NCI-H1105 (cell line): ENCODE data around the gene RNF114.
"Not testable (repeated sequence)": the region's sequence is repeated elsewhere in the genome, so short reads cannot be mapped to it uniquely, and the experiment has no call there.

Source experiments
- DNase-seq: peaks from one replicate; lab custom pipeline; 2025; lab: John Stamatoyannopoulos, UW

RNF114 gene

DNA sequence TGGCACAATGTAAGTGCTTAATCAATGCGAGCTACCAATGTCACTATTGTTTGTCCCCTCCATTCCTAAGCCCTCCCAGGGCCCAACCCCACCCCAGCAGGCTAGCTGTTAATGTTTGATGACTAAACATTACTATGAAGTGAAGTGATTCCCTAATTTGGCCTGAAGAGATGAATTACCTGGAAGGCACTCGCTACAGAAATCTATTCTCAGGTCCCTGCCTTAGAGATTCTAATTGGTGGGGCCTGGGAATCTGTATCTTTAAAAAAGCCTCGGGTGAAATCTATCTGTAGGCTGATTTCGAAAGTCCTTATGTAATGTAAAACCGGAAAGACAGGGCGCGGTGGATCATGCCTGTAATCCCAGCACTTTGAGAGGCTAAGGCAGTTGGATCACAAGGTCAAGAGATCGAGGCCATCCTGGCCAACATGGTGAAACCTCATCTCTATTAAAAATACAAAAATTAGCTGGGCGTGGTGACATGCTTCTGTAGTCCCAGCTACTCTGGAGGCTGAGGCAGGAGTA is 29.6 kb downstream of the RNF114 start:
- no peak for DNase-seq

DNA sequence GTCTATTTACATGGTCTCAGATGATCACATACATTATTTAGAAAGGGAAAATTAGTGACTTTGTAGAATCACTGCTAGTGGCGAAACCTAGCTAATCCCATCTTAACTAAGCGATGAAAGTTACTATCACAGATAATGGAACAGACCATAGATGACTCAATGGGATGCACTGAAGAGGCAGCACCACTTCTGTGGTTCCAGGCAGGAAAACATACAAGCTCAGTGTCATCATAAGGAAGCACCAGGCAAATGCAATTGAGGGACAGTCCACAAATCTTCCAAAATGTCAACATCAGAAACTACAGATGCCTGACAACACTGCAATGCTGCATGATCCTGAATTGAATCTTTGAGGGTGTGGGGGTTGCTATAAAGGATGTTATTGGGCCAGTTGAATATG is 30.7 kb downstream of the RNF114 start:
- DNase-seq, result no peak

DNA sequence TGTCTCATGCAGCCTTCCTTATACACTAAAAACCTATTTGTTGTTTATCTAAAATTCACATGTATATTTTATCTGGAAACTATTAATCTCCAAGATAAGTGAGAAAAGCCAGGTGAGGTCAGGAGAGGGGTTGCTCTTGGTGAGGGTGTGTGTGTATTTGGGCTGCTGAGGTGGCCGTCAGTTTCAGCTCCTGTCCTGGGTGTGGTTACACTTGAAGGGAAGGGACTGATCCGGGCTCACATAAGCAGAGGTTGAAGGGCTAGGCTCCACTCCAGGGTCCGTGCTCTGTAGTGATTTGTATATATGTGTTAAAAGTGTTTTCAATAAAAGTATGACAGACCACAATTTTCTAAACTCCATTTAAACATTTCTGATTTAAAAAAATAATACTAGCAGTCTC is 33.0 kb downstream of the RNF114 start:
- no peak for DNase-seq

DNA sequence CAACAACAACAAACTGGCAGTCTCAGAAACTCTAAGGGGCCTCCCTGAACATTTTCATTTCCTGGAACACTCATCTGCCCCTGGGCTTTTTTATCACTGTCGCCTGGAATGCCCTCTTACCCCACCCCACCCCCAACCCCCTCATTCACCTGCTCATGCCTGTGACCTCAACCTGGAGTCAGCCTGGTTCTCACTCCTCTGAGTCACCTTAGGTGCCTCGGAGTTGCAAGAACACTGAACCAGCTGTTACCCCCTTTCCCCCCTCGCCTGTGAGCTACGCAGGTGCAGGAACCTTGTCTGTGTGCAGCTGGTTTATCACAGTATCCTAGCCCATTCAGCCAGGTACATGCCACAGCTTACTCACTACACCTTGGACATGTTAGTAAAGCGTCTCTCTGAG is 33.7 kb downstream of the RNF114 start:
- no peak for DNase-seq

DNA sequence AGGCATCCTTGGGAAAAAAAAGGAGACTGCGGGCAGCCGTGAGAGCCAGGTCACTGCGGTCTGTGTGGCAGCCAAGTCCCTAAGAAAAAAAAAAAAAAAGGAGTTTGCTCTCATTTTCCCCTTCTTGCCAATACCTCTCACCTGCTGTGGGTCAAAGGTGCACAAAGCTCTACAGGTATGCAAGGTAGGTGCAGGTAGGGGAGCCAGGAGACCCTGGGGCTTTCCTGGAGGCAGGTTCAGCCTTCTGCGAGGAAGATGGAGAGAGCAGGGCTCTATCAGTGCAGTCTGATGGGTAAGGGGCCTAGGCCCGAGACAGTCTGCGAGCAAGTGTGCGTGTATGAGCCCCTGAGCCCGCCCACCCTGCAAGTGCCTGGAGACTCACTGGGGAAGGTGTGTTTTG is 34.3 kb downstream of the RNF114 start:
- DNase-seq, result no peak

DNA sequence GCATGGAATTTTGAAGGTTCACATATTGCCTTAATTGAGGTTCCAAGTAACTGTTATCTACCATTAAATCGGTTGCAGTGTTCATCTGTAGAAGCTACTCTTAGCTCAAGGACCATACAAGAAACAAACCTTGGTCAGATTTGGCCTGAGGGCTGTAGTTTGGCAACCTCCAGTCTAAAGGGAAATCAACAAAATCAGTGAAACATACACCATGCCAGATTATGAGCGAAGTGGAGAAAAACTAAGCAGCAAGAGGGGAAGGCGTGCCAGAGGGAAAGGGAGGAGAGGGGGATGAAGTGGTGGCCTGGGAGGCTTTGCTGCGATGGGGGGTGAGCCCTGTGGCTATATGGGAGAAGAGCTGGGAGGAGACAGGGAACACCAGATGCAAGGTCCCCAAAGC is 37.8 kb downstream of the RNF114 start:
- DNase-seq, result no peak

DNA sequence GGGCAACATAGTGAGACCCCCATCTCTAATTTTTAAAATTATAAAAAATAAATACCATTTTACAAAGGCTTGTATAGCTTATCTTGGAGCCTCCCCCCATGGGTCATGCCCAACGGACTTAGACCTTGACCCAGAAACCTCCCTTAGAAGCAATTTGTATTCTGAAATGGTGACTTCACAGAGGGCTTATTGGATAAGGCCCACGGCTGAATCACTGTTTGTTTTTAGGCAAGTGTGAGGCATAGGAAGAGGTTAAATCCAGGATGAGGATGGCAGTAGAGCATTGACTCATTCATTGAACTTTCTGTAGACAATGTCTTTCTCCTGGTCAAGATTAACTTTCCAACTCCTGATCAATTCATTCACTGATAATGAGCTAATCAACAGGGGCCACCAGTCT is 40.3 kb downstream of the RNF114 start:
- no peak for DNase-seq

DNA sequence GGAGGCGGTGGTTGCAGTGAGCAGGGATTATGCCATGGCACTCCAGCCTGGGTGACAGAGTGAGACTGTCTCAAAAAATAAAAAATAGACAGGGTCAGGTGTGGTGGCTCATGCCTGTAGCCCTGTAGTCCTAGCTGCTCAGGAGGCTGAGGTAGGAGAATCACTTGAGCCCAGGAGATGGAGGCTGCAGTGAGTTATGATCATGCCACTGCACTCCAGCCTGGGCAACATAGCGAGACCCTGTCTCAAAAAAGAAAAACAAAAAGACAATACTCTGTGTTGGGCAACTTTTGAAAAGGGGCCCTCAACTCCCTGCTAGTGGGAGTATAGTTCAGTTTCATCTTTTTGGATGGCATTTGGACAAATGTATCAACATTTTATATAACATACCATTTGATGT is 41.5 kb downstream of the RNF114 start:
- DNase-seq, result not testable (repeated sequence)

DNA sequence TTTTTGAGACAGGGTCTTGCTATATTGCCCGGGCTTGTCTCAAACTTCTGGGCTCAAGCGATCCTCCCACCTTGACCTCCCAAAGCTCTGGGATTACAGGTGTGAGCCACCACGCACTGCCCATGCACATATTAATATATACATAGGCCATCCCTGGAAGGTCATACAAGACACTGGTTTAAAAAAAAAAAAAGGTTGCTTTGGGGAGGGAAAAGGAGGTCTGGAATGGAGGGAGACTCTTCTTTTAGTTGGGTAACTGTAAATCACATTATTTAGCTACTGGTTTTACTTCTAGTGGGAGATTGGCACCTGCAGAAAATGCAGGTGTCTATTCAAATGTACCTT is 42.5 kb downstream of the RNF114 start:
- no peak for DNase-seq

DNA sequence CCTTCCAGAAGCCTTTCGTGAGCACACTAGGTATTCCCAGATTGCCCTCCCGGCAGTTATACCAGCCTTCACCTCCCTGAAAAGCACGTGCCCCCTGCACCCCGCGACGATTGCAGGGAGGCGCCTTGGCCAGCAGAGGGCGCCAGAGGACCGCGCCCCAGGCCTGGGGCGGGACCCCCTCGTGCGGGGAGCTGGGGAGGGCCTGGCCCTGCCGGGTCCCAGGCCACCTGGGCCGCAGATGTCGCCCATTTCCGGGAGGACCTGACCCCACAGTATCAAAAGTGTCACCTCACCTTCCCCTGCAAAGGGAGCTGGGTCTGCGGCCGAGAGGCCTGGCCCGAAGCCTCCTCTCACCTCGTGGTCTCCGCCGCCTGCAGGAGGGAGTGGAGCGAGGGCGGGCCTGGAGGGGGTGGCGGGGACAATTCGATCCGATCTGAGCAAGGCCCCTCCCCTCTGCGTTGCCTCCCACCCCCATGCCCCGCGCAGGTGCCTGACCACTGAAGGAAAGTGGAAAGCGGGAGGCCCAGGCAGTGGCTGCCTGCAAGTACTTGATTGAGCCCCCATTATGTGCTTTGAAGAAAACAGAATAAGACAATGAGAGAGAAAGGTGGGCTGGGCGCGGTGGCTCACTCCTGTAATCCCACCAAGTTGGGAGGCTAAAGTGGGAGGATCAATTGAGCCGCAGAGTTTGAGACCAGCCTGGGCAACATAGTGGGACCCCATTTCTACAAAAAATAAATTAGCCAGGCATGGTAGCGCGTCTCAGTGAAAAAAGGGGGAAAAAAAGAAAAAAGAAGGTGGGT is 43.0 kb downstream of the RNF114 start:
- peak; percentile 39 for DNase-seq

DNA sequence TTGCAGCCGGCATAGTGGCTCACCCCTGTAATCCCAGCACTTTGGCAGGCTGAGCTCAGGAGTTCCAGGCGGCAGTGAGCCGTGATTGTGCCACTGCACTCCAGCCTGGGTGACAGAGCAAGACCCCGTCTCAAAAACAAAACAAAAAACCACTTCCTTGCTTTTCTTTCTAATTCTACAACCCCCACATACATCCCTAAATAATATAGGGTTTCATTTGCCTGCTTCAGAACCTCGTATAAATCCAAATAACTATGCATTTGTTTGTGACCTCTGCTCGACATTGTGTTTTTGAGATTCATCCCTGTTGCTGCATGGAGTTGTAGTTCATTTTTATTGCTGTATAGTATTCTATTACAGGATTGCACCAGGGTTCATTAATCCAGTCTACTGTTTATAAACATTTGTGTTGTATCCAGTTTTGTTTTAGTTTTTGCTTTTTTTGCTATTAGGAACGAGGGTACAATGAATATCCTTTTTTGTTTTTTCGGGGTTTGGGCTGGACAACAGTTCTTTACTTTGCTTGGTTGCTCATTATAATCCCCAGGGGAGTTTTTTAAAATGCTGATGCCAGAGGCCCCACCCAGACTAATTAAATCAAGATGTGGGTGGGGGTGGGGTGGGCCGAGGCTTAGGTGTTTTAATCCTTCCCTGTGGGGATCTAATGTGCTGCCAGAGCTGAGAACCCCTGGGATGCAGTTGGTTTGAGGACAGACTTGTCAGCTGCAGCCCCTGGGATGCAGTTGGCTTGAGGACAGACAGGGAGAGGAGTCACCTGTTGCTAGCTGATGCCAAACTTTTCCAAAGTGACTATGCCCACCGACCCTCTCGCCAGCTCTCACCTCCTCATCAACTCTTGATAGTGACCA is 44.2 kb downstream of the RNF114 start:
- no peak for DNase-seq

DNA sequence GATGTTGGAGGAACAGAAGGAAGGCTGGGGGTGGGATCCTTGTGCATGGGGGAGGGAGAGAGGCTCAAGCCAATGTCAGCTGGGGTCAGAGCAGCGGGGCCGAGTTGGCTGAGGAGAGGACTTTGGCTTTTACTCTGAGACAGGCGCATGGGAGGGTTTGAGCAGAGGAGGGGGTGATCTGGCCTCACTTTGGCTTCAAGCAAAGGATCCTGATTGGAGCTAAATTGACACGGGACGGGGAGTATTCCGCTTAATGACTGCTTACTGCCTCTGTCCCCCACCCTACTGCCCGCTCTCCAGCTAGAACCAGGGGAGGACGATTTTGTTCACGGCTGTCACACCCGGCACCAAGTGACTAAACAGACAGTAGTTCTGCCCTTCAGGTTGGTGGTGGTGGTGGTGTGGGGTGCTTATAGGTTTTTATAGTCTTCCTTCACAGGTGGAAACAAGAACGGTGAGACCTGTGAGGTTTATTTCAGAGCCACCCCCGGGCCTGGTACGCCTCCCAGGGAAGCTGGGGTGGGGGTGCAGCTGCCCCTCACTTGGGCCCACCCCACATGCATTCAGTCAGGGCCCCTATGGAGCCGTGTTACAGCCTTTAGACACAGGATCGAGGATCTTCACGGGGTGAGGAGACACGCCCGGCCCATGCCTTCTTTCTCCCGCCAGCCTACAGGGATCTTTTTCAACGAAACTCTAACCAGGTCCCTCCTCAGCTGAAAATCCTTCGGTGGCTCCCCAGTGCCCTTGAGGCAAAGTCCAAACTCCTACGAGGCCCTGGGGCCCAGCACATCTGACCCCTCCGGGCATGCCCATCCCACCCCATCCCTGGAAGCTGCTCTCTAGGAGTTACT is 45.2 kb downstream of the RNF114 start:
- no peak for DNase-seq

DNA sequence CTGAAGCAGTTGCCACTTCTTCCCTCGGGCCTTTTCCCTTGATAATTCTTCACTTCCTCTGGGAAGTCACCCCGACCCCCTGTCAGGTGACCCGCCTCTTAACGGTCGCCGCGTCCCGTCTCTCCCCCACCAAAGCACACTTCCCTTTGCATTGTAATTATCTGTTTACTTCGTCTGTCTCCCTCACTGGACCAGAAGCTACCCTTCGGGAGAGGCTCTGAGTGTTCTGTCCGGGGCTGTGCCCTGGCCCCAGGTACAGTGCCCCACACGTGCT is 45.8 kb downstream of the RNF114 start:
- DNase-seq, result no peak

DNA sequence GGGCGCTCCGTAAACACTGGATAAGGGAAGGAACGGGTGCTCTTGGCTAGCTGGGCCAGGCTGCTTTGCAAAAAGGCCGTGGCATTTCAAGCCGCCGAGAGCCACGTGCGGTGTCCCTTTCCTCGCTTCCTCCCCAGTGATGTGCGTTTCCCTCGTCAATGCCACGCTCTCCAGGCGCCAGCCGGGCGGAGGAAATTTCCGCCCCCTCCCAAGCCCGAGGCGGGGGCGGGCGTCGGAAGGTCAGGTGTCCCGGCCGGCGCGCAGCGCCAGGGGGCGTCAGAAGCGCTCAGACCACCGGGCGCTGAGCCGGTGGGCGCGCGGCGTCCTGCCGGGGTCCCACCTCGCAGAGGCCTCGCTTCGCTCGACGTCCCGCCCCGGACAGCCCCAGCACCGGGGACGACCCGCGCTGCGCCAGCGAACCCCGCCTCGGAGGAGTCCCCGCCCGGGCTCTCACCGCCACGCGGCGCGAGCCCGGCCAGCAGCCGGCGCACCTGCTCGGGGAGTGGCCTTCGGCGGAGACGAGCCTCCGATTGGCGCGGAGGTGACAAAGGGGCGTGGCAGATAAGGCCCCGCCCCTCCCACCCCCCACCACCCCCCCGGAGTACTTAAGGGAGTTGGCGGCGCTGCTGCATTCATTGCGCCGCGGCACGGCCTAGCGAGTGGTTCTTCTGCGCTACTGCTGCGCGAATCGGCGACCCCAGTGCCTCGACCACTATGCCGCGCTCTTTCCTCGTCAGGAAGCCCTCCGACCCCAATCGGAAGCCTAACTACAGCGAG is 46.3 kb downstream of the RNF114 start, which contains the start of gene SNAI1:
TSS of gene SNAI1 (plus strand) at position 635 of the 777 bp plus-strand sequence. CDS start at position 715, 80 bp downstream.
- DNase-seq, result peak; percentile 81

DNA sequence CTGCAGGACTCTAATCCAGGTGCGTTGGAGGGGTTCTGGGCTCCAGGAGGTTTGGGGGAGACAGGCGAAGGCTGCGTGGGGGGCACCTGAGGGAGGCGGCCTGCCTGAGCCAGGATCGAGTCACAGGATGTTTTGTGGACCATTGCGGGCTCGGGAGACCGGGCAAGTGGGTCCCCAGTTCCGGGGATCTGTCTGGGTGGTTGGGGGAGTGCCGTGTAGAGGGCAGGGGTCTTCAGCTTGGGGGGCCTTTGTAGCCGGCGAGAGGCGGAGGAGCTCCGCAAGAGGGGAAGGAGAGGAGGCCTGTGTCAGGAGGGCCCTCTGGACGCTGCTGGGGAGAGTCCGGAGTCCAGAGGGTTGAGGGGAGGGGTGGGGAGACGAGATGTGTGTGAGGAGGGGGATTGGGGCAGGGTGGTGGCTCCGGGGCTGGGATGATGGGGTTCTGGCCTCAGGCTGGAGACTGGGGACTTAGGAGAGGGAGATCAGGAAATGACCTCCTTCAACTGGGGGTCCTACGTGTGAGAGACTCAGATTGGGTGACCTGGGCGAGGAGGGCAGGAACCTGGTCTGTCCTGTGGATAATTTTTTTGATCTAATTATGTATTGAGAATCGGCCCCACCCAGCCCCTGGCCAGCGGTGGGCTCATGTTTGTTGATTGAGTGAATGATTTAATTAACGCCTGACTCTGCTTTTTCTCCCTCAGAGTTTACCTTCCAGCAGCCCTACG is 47.1 kb downstream of the RNF114 start:
- no peak for DNase-seq

DNA sequence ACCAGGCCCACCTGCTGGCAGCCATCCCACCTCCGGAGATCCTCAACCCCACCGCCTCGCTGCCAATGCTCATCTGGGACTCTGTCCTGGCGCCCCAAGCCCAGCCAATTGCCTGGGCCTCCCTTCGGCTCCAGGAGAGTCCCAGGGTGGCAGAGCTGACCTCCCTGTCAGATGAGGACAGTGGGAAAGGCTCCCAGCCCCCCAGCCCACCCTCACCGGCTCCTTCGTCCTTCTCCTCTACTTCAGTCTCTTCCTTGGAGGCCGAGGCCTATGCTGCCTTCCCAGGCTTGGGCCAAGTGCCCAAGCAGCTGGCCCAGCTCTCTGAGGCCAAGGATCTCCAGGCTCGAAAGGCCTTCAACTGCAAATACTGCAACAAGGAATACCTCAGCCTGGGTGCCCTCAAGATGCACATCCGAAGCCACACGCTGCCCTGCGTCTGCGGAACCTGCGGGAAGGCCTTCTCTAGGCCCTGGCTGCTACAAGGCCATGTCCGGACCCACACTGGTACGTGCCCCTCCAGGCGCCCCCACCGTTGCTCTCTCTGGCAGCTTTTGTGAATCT is 47.7 kb downstream of the RNF114 start:
- DNase-seq, result no peak

DNA sequence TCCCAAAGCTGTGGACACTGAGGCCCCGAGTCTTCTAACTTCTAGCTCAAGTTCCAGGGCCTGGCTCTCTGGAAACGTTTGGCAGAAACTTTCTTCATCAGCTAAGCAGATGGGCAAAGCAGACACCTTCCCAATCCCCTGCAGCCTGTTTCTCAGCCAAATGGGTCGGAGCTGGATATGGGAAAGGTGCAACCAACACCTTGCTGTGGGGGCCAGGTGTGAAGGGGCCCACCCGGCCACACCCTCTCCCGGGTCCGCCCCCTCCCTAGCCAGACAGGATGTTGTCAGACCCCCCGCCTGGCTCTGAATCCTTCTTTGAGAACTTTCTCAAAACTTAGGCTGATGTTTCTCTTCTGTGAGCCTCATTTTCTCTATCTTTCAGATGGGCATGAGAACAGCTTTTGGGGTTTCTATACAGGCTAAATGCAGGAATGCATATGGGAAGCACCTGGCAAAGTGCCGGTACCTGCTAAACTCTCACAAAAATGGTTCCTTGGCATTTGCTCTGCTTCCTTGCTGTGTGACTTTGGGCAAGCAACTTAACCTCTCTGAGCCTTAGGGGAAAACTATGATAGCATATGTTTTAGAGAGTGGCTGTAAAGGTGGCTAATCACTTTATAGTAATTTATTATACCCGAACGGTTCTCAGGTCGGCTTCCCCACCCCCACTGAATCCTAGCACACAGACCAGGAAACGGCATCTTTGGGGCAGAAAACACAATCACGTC is 48.4 kb downstream of the RNF114 start:
- DNase-seq, result no peak

DNA sequence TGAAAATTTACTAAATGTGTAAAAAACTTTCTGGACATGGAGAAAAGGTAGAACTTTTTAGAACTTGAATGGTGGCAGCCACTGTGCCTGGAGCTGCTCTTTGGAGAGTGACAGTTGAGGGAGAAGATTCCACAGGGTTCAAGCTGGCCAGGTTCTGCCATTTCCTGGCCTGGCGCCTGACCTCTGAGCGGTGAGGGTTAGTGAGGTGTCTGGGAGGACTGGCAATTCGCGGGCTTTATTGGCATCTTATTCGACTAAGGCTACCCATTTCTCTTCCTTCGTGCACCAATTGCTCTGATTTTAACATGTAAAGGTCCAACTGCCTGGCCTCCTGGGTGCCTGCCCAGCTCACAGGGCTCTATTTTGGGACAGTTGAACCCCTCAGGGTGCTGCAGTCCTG is 49.0 kb downstream of the RNF114 start:
- DNase-seq, result no peak

DNA sequence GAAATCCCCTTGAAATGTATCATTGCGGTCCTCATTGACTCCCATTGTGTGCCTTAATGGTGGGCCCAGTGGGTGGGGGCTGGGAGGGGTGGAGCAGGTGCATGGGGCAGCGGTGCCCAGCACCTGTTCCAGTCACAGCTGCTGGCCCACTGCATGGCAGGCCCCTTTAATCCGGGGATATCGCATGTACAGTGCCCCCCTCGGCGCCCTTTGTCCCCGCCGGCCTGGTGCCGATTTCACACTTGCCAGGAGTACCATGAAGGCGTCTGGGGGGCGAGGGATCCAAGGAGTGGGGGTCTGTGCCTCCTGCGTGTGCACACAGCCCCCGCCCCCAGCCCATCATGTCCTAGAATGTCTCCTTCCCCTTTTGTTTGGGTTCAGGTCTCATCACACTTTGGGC is 49.4 kb downstream of the RNF114 start:
- no peak for DNase-seq

DNA sequence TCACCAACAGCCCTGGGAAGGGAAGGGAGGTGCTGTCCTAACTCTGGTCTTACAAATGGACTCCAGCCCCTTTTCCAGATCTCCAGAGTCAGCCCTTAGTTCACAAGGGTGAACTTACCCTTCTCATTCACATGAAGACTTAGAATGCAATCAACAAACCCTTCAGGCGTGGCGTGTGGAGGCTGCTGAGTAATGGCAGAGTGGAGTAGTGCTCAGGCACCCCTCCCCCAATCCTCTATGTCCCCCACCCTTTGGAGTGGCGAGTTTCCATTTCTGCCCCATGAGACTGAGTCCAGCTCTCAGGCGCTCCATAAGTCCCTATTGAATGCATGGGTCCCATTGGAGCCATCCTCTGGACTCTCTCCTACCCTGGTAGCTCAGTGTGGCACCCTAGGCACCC is 49.9 kb downstream of the RNF114 start:
- DNase-seq, result no peak
